Keratinocyte (primary cell): ENCODE results near the gene POM121C. TPM values are rescaled to one million over a fixed set of nuclear protein-coding genes. Genes with fewer than 3 reads are reported as not detected.
"Not testable (repeated sequence)": the region's sequence is repeated elsewhere in the genome, so short reads cannot be mapped to it uniquely, and the experiment has no call there.

ENCODE experiments used
- DNase-seq: peaks from one replicate; pipeline ENCODE4 v3.0.0-alpha.2; 2011; ENCODE audit warnings: low read depth, missing footprints, low spot score
- FAIRE-seq: peaks from 2 replicates; lab custom pipeline; 2011; peaks lifted over from hg19 to GRCh38; lab: Jason Lieb, UNC
- H2AFZ ChIP-seq: 2 replicates; pipeline ENCODE4 v1.6.0; 2012; ENCODE audit warnings: low read length, control low read depth, inconsistent platforms; ENCODE audit not compliant: control insufficient read depth
- H3K27ac ChIP-seq: 2 replicates; pipeline ENCODE4 v1.5.1; 2011; ENCODE audit warnings: low read length; ENCODE audit not compliant: control insufficient read depth, insufficient read depth
- H3K27me3 ChIP-seq: 3 replicates; pipeline ENCODE4 v1.6.0; 2011; ENCODE audit warnings: low read length; ENCODE audit not compliant: control insufficient read depth, insufficient read depth; ENCODE audit errors: extremely low read depth
- H3K36me3 ChIP-seq, 2 experiments: 2 replicates in 1 of 2; 3 replicates in 1 of 2; pipeline ENCODE4 v1.5.1; 2011; ENCODE audit warnings: low read length in 2 of 2, mild to moderate bottlenecking in 1 of 2; ENCODE audit not compliant: control insufficient read depth in 2 of 2, insufficient read depth in 2 of 2; ENCODE audit errors: extremely low read depth in 1 of 2
- H3K4me1 ChIP-seq: 3 replicates; pipeline ENCODE4 v1.5.1; 2011; ENCODE audit warnings: low read length; ENCODE audit not compliant: control insufficient read depth, insufficient read depth; ENCODE audit errors: extremely low read depth
- H3K4me2 ChIP-seq: 3 replicates; pipeline ENCODE4 v1.6.0; 2011; ENCODE audit warnings: low read depth, low read length; ENCODE audit not compliant: control insufficient read depth, insufficient read depth; ENCODE audit errors: extremely low read depth
- H3K4me3 ChIP-seq, 3 experiments: fragments of 200-600 bp in 1 of 3; sonication (generic) in 1 of 3; 2 replicates in 2 of 3; 3 replicates in 1 of 3; pipeline ENCODE4 v1.5.1; 2011 to 2016; ENCODE audit warnings: low read length in 3 of 3, mild to moderate bottlenecking in 3 of 3, control low read depth in 2 of 3, inconsistent platforms in 1 of 3, low read depth in 1 of 3, mixed read lengths in 1 of 3, mixed run types in 1 of 3, moderate library complexity in 1 of 3; ENCODE audit not compliant: control insufficient read depth in 2 of 3, insufficient read depth in 2 of 3; ENCODE audit errors: extremely low read depth in 1 of 3
- H3K79me2 ChIP-seq: 2 replicates; pipeline ENCODE4 v1.6.0; 2012; ENCODE audit warnings: low read length; ENCODE audit not compliant: control insufficient read depth, insufficient read depth
- H3K9ac ChIP-seq: 3 replicates; pipeline ENCODE4 v1.6.0; 2011; ENCODE audit warnings: low read length; ENCODE audit not compliant: control insufficient read depth, insufficient read depth; ENCODE audit errors: extremely low read depth
- H3K9me1 ChIP-seq: 3 replicates; pipeline ENCODE4 v1.6.0; 2011; ENCODE audit warnings: low read length; ENCODE audit not compliant: control insufficient read depth, insufficient read depth; ENCODE audit errors: extremely low read depth
- H3K9me3 ChIP-seq: 2 replicates; pipeline ENCODE4 v1.5.1; 2012; ENCODE audit warnings: low read depth, low read length; ENCODE audit not compliant: control insufficient read depth
- H4K20me1 ChIP-seq: 3 replicates; pipeline ENCODE4 v1.6.0; 2011; ENCODE audit warnings: low read length; ENCODE audit not compliant: control insufficient read depth, insufficient read depth; ENCODE audit errors: extremely low read depth
- dilution Hi-C: fragments of 300-500 bp; cut with MboI; formaldehyde crosslinking; loops from one replicate; pipeline ENCODE4 v1.7.0; 2020; ENCODE audit warnings: low sequenced_read_pairs; ENCODE audit not compliant: extremely low pct_ligation_motif_present
- polyA plus RNA-seq, 5 experiments: library from polyadenylated mRNA; depleted of rRNA in 3 of 5; stranded (reverse) in 3 of 5; stranded (forward) in 1 of 5; unstranded in 1 of 5; fragments of >200 nt; gene quantifications; 1 replicate in 1 of 5; 2 replicates in 3 of 5; 3 replicates in 1 of 5; pipeline versions ENCODE4 v1.2.1 to v1.2.3, GENCODE V29; 2011 to 2012; ENCODE audit warnings: missing spikeins in 2 of 5, low read depth in 1 of 5, low replicate concordance in 1 of 5
- small RNA-seq, 3 experiments: library from RNA; depleted of rRNA; stranded (forward); fragments of <200 nt; gene quantifications; one replicate each; pipeline ENCODE3, GENCODE V24; 2012; ENCODE audit warnings: low read depth in 3 of 3, low replicate concordance in 1 of 3; ENCODE audit not compliant: insufficient read length in 3 of 3

POM121C gene
- polyA plus RNA-seq, 1 donor (not counting 4 experiments of a cell fraction or from before 2014, with no cell fraction given) = 6.7 TPM

DNA sequence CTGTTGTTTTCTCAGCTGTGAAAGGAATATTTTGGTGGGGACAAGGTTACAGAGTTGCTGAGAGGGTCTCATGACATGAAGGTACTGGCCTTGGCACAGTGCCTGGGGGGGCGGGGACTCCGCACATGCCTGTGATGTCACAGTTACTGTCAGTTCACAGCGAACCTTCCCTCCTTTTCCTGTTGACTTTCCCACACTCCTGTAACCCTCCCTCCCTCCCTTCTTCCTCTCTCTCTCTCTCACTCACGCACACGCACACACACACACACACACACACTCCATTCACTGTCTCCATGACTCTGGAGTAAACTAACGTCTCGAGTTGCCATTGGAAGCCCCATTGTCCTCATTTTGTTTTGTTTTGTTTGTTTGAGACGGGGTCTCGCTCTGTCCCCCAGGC lies 118.8 kb downstream of the POM121C start:
- H3K9me1 ChIP-seq, FAIRE-seq, dilution Hi-C loops: not testable (repeated sequence)

More for the DNA sequence above, 118.8 kb downstream of the POM121C start:
- H3K27ac ChIP-seq, H3K27me3 ChIP-seq, DNase-seq, H3K4me2 ChIP-seq, H3K4me3 ChIP-seq, H2AFZ ChIP-seq, H3K9me3 ChIP-seq, H3K4me1 ChIP-seq, H4K20me1 ChIP-seq, H3K36me3 ChIP-seq, H3K79me2 ChIP-seq, H3K9ac ChIP-seq: not testable (repeated sequence)

Small RNA genes within 50 kb of the gene (small RNA-seq; reads per million reads assigned to genes)
- 0 reads per million in 3 experiments for gene AC211429.1
- 0 reads per million in 3 experiments for gene RF00019

Other genes starting within 250 kb of the POM121C start
- 0.21 to 0.54 TPM in 2 of 3 replicates, not detected in the other for gene TRIM73, start 90.7 kb downstream of the POM121C start, polyA plus RNA-seq
- gene SPDYE5, start 6.0 kb upstream of the POM121C start, polyA plus RNA-seq = 0.04 TPM in 1 of 3 replicates, not detected in the others